Measurements from ENCODE around the gene KRTAP5-8. TPM values are rescaled to one million over a fixed set of nuclear protein-coding genes. Genes with fewer than 3 reads are reported as not detected.
"Not testable (repeated sequence)": the region's sequence is repeated elsewhere in the genome, so short reads cannot be mapped to it uniquely, and the experiment has no call there.

KRTAP5-8 gene, protein sequence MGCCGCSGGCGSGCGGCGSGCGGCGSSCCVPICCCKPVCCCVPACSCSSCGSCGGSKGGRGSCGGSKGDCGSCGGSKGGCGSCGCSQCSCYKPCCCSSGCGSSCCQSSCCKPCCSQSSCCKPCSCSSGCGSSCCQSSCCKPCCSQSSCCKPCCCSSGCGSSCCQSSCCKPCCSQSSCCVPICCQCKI
- polyA plus RNA-seq (ENCODE audit: insufficient read length) = not detected

DNA sequence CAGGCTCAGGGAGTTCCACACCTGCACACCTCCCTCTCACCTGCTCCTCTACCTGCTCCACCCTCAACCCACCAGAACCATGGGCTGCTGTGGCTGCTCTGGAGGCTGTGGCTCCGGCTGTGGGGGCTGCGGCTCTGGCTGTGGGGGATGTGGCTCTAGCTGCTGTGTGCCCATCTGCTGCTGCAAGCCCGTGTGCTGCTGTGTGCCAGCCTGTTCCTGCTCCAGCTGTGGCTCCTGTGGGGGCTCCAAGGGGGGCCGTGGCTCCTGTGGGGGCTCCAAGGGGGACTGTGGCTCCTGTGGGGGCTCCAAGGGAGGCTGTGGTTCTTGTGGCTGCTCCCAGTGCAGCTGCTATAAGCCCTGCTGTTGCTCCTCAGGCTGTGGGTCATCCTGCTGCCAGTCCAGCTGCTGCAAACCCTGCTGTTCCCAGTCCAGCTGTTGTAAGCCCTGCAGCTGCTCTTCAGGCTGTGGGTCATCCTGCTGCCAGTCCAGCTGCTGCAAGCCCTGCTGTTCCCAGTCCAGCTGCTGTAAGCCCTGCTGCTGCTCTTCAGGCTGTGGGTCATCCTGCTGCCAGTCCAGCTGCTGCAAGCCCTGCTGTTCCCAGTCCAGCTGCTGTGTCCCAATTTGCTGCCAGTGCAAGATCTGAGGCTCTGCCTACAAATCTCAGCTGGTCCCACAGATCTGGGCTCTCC lies at the start of gene KRTAP5-8:
TSS of gene KRTAP5-8 (plus strand) at position 49 of the 689 bp plus-strand sequence. CDS start at position 80, 31 bp downstream.
- DNase-seq = not testable (repeated sequence)

DNA sequence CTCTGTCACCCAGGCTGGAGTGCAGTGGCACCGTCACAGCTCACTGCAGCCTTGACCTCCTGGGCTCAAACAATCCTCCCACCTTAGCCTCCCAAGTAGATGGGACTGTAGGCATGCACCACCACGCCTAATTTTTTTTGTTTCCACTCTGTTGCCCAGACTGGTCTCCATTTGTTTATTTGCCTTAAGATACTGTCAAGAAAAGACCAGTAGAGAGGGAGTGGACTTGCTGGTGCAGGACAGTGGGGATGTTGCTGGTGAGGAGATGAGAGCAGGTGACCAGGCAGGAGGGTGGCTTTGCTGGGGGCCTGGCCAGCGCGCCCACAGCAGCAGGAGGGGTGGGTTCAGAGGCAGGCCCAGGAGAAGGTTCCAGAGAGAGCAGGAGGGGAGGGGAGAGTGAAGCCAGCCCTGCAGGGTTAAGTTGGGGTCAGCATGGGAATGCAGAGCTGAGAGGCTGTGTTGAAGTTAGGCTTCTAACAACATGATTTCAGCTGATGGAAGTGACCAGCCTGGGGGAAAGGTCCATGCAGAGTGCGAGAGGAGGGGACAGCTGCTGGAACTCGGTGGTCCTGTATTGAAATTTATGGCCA lies 49.0 kb upstream of the KRTAP5-8 start:
- DNase-seq = no peak

GRCh38 chr11:71489311-71490043 lies 48.3 kb upstream of the KRTAP5-8 start:
- no peak for DNase-seq

GRCh38 chr11:71490044-71490730 lies 47.6 kb upstream of the KRTAP5-8 start:
- DNase-seq = no peak

GRCh38 chr11:71490731-71491390 lies 47.0 kb upstream of the KRTAP5-8 start:
- DNase-seq = no peak

DNA sequence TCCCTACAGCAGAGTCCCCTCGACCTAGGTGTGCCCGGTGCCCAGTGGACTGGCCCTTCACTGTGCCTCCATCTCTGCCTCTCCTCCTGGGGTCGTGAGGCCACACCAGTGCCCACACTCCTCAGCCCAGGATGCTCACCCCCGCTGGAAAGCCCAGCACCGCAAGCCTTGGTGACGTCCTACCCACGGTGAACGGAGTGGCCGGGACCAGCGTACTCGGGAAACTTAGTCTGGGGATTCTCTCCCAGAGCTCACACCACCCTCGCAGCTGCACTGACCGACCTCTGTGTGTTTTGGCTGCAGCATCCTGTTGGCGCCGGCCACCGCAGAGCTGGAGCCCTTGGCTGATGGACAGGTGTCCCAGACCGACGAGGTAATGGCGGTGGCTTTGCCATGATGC lies 46.3 kb upstream of the KRTAP5-8 start:
- DNase-seq = no peak

DNA sequence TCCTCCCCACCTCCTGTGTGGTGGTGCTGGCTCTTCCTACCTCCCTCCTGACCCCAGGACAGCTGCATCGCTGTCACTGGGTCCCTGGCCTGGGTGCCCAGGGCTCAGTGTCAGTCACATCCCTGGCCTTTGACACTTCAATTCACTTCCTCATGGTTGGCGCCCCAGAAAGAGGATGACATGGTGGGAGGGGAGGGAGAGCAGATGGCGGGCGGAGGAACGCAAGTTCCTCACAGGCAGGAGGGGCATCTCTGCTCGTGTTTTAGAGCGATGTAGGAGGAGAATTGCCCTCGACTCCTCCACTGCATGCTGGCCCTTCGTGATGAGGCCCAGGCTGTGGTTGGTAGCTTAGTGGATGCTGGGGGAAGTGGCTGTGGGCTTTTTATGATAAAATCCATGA lies 45.9 kb upstream of the KRTAP5-8 start:
- no peak for DNase-seq

DNA sequence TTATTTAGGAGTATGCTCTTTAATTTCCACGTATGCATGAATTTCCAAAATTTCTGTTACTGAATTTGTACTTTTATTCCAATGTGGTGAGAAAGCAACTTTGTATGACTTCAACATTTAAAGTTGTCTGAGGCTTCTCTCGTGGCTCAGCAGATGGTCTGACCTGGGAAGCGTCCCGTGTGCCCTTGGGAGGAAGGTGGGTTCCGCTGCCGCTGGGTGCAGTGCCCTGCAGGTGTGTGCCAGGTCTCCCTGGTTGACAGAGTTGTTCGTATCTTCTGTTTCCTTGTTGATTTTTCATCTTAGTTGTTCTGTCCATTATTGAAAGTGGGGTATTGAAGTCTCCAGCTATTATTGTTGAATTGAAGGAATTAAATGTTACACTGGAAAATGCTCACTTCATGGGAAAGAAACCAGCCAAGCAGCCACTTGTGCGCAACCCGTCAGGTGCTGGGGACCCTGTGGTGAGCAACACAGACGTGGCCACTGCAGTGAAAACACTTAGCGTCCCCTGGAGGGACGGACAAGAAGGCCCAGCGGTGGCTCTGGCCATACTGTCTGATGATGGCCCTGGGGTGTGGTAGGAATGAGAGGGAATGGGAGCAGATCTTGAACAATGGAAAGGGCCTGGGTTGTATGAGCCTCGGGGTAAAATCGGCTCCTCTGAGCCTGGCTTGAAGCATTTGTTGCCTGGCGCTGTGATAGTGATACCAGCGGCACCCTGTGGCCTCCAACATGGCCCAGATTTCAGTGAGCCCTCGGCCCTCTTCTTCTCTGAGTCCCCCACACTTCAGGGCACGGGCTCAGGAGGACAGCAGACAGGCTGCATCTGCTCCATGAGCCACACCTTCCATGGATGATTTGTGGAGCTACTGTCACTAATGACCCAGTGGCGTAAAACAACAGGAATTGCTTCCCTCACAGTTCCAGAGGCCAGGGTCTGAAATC lies 42.3 kb upstream of the KRTAP5-8 start:
- no peak for DNase-seq

- DNase-seq = no peak
These were observed 41.4 kb upstream of the KRTAP5-8 start for GRCh38 chr11:71496421-71496820.

- no peak for DNase-seq
These were observed 39.7 kb upstream of the KRTAP5-8 start for GRCh38 chr11:71498091-71498490.

GRCh38 chr11:71499125-71499524 lies 38.7 kb upstream of the KRTAP5-8 start:
- no peak for DNase-seq

GRCh38 chr11:71499546-71499945 lies 38.3 kb upstream of the KRTAP5-8 start:
- no peak for DNase-seq

GRCh38 chr11:71500601-71501021 lies 37.2 kb upstream of the KRTAP5-8 start:
- no peak for DNase-seq

- no peak for DNase-seq
These were observed 36.5 kb upstream of the KRTAP5-8 start for GRCh38 chr11:71501071-71501985.

GRCh38 chr11:71502026-71502425 lies 35.8 kb upstream of the KRTAP5-8 start:
- no peak for DNase-seq

DNA sequence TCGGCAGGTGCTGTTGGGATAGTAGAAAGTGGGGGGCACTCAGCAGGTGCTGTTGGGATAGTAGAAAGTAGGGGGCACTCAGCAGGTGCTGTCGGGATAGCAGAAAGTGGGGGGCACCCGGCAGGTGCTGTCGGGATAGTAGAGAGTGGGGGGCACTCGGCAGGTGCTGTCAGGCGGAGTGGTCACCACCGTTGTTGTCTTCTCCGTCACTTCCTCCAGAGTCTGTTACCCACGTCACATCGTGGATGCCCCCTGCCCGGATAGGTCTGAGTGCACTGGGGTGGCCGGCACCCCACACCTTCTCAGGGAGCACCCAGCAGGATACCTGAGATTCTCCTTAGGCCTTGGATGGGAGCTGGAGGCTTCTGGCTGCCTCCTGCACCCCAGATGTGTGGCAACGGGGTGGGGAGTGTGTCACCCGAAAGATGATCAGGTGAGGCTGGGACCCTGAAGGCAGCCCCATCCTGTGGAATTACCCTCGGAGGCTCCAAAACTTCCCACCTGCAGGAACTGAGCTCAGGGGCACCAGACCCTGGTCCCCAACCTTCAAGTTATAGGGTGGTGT lies 34.9 kb upstream of the KRTAP5-8 start:
- DNase-seq = no peak

DNA sequence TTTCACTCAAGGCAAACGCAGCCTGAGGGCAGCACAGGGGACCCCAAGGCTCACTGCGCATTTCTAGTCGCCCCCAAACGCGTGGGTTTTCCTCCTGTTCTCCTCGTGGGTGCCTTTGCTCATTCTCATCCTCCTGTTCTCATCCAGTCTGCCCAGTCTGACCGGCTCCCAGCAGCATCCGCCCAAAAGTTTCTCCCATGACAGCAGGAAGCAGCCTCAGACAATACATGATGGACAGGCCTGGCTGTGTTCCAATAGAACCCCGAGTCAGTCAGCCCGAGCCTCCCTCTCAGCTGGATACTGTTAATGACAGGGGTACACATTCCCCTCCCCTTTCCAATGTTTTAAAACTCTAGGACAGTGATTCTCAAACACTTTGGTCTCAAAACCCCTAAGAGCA lies 33.3 kb upstream of the KRTAP5-8 start:
- DNase-seq = no peak

- DNase-seq = no peak
These were observed 32.8 kb upstream of the KRTAP5-8 start for GRCh38 chr11:71505001-71505400.

DNA sequence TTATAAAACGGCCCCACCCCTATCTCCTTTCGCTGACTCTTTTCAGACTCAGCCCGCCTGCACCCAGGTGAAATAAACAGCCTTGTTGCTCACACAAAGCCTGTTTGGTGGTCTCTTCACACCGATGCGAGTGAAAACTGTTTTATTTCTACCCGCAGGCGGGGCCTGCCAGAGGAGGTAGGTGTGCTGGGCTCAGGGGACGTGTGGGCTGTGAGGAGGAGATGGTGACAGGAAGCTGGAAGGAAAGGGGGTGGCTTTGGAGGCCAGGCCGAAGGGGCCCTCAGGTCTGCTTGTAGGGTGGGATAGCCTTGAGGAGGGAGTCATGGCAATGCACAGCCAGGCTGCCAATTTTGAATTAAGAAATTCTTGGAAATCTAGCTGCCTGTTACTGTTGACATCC lies 32.0 kb upstream of the KRTAP5-8 start:
- no peak for DNase-seq

Measured in hindlimb muscle (tissue), 1 donor.